GM12878 (cell line): Measurements from ENCODE around the gene SPINK9. TPM values are rescaled to one million over a fixed set of nuclear protein-coding genes. Genes with fewer than 3 reads are reported as not detected.

Experiments used
- E4F1 ChIP-seq: fragments of 450-650 bp; IDR thresholded peaks from 2 replicates; pipeline ENCODE4 v1.6.1; 2018; ENCODE audit warnings: borderline replicate concordance, mild to moderate bottlenecking; ENCODE audit not compliant: partially characterized antibody
- FOXK2 ChIP-seq: fragments of 450-650 bp; IDR thresholded peaks from 2 replicates; pipeline ENCODE4 v1.6.1; 2017; ENCODE audit warnings: mild to moderate bottlenecking, moderate library complexity
- FOXM1 ChIP-seq: IDR thresholded peaks from 2 replicates; pipeline ENCODE4 v1.6.1; 2012; ENCODE audit warnings: low read depth, mild to moderate bottlenecking, inconsistent platforms, low read length, moderate library complexity
- GABPA ChIP-seq: IDR thresholded peaks from 2 replicates; pipeline ENCODE4 v1.6.1; 2014; ENCODE audit warnings: antibody characterized with exemption, low read depth, mild to moderate bottlenecking, inconsistent platforms
- MXI1 ChIP-seq: fragments of 150-350 bp; IDR thresholded peaks from 2 replicates; pipeline ENCODE4 v1.6.1; 2011; ENCODE audit warnings: low read depth, mild to moderate bottlenecking, inconsistent platforms, low read length, improper control_type of control experiment
- NFYA ChIP-seq: IDR thresholded peaks from 2 replicates; pipeline ENCODE4 v1.6.1; 2011; ENCODE audit warnings: low read depth, mild to moderate bottlenecking, low read length, improper control_type of control experiment, borderline replicate concordance
- NKRF ChIP-seq: fragments of 450-650 bp; conservative IDR thresholded peaks from 2 replicates; pipeline ENCODE4 v1.6.1; 2017; ENCODE audit warnings: mild to moderate bottlenecking, moderate library complexity
- NR2C1 ChIP-seq: fragments of 450-650 bp; IDR thresholded peaks from 2 replicates; pipeline ENCODE4 v1.6.1; 2017; ENCODE audit warnings: antibody characterized with exemption, mild to moderate bottlenecking, moderate library complexity
- POLR2AphosphoS5 ChIP-seq: IDR thresholded peaks from 2 replicates; pipeline ENCODE4 v1.6.1; 2011; ENCODE audit warnings: mild to moderate bottlenecking, low read length, inconsistent platforms
- POU2F2 ChIP-seq: IDR thresholded peaks from 3 replicates; pipeline ENCODE4 v1.6.1; 2011; ENCODE audit warnings: low read depth, mild to moderate bottlenecking, low read length, borderline replicate concordance
- TAF1 ChIP-seq: IDR thresholded peaks from 2 replicates; pipeline ENCODE4 v1.6.1; 2011; ENCODE audit warnings: mild to moderate bottlenecking, low read depth, low read length, borderline replicate concordance
- ZNF274 ChIP-seq: IDR thresholded peaks from one replicate; pipeline ENCODE4 v1.8.0; 2011; ENCODE audit not compliant: insufficient read length, insufficient read depth
- ZSCAN29 ChIP-seq: fragments of 450-650 bp; IDR thresholded peaks from 2 replicates; pipeline ENCODE4 v1.6.1; 2017; ENCODE audit warnings: mild to moderate bottlenecking, moderate library complexity
- ZZZ3 ChIP-seq: IDR thresholded peaks from 2 replicates; pipeline ENCODE4 v1.6.1; 2011; ENCODE audit warnings: low read depth; ENCODE audit not compliant: control insufficient read depth, insufficient read length
- polyA plus RNA-seq, 11 experiments: library from polyadenylated mRNA; depleted of rRNA in 4 of 11; unstranded in 6 of 11; stranded (reverse) in 5 of 11; fragments of >200 nt; fragmentation: Nextera tagmentation in 4 of 11; fragmentation: Illumina TruSeq in 1 of 11; extraction: Ambion mirVana in 4 of 11; extraction: Trizol in 1 of 11; gene quantifications; 1 replicate in 1 of 11; 2 replicates in 10 of 11; pipeline versions ENCODE4 v1.2.1 to v1.2.3, GENCODE V29; 2011 to 2016; ENCODE audit warnings: inconsistent platforms in 2 of 11, missing spikeins in 2 of 11, low read depth in 1 of 11
- total RNA-seq, 4 experiments: library from RNA; depleted of rRNA in 3 of 4; stranded (reverse); fragments of >200 nt in 3 of 4; fragmentation: Illumina TruSeq in 1 of 4; extraction: Trizol in 1 of 4; gene quantifications; 2 replicates each; pipeline versions ENCODE4 v1.2.1 to v1.2.3, GENCODE V29; 2013 to 2021
- TF ChIP-seq, protein P1 (sequence below): IDR thresholded peaks from 2 replicates; pipeline ENCODE4 v1.6.1; 2012; ENCODE audit warnings: low read depth, low read length, improper control_type of control experiment

Gene SPINK9
- total and polyA plus RNA-seq, 10 of the 15 experiments (the other 5 are each of a cell fraction or from before 2014, with no cell fraction given), result not detected

GRCh38 chr5:148311484-148311883 is 23.9 kb upstream of the SPINK9 start (continued):
- TF ChIP-seq NFYA (no peak), FOXM1 (no peak), MXI1 (no peak), ZNF274 (no peak), POLR2AphosphoS5 (no peak), E4F1 (no peak), NKRF (no peak), ZZZ3 (no peak), GABPA (no peak), POU2F2 (no peak), FOXK2 (no peak), TAF1 (no peak), NR2C1 (no peak), ZSCAN29 (no peak)
- TF ChIP-seq, protein P1, sequence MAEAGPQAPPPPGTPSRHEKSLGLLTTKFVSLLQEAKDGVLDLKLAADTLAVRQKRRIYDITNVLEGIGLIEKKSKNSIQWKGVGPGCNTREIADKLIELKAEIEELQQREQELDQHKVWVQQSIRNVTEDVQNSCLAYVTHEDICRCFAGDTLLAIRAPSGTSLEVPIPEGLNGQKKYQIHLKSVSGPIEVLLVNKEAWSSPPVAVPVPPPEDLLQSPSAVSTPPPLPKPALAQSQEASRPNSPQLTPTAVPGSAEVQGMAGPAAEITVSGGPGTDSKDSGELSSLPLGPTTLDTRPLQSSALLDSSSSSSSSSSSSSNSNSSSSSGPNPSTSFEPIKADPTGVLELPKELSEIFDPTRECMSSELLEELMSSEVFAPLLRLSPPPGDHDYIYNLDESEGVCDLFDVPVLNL, result no peak
